H9 (cell line): ENCODE results near the gene RSBN1L. TPM values are rescaled to one million over a fixed set of nuclear protein-coding genes. Genes with fewer than 3 reads are reported as not detected.
A peak's percentile ranks its signal among the peaks of the same experiment; 100 is the strongest.

Experiments used
- DNase-seq: peaks from one replicate; pipeline ENCODE4 v3.0.0-alpha.2; 2017
- H2AFZ ChIP-seq: one replicate; pipeline ENCODE4 v1.6.1; 2013; ENCODE audit warnings: mild to moderate bottlenecking, low read length, control low read depth, moderate library complexity
- H2AK5ac ChIP-seq: 2 replicates; pipeline ENCODE4 v1.6.1; 2013; ENCODE audit warnings: low read length, control low read depth, mixed read lengths; ENCODE audit not compliant: insufficient read length
- H2BK120ac ChIP-seq: one replicate; pipeline ENCODE4 v1.6.1; 2013; ENCODE audit warnings: low read depth, mild to moderate bottlenecking, low read length, control low read depth, inconsistent platforms; ENCODE audit not compliant: poor library complexity, severe bottlenecking
- H2BK12ac ChIP-seq: 2 replicates; pipeline ENCODE4 v1.6.1; 2013; ENCODE audit warnings: low read length, control low read depth, mixed read lengths, low read depth; ENCODE audit not compliant: insufficient read length
- H2BK15ac ChIP-seq: 2 replicates; pipeline ENCODE4 v1.6.1; 2013; ENCODE audit warnings: low read depth, low read length, control low read depth
- H2BK20ac ChIP-seq: one replicate; pipeline ENCODE4 v1.6.1; 2013; ENCODE audit warnings: low read depth, mild to moderate bottlenecking, low read length, control low read depth, inconsistent platforms; ENCODE audit not compliant: poor library complexity, severe bottlenecking
- H2BK5ac ChIP-seq: 2 replicates; pipeline ENCODE4 v1.6.1; 2013; ENCODE audit warnings: low read length, control low read depth, mixed read lengths; ENCODE audit not compliant: insufficient read length
- H3K14ac ChIP-seq: 2 replicates; pipeline ENCODE4 v1.6.1; 2013; ENCODE audit warnings: low read length, control low read depth; ENCODE audit not compliant: insufficient read depth
- H3K18ac ChIP-seq: 2 replicates; pipeline ENCODE4 v1.6.1; 2013; ENCODE audit warnings: low read depth, mild to moderate bottlenecking, mixed read lengths, low read length, control low read depth; ENCODE audit not compliant: insufficient read length
- H3K23ac ChIP-seq: 2 replicates; pipeline ENCODE4 v1.6.1; 2013; ENCODE audit warnings: low read length, control low read depth, mixed read lengths, low read depth; ENCODE audit not compliant: insufficient read length
- H3K23me2 ChIP-seq: 2 replicates; pipeline ENCODE4 v1.6.1; 2013; ENCODE audit warnings: low read depth, mild to moderate bottlenecking, mixed read lengths, low read length, control low read depth; ENCODE audit not compliant: insufficient read length, poor library complexity, severe bottlenecking
- H3K27ac ChIP-seq: 2 replicates; pipeline ENCODE4 v1.5.1; 2013; ENCODE audit warnings: low read length, control low read depth, mixed read lengths, low read depth; ENCODE audit not compliant: insufficient read length
- H3K27me3 ChIP-seq: 2 replicates; pipeline ENCODE4 v1.6.1; 2013; ENCODE audit warnings: low read length, control low read depth, inconsistent platforms; ENCODE audit not compliant: insufficient read depth
- H3K4ac ChIP-seq: 2 replicates; pipeline ENCODE4 v1.6.1; 2013; ENCODE audit warnings: low read depth, mild to moderate bottlenecking, control low read depth, inconsistent platforms, low read length, moderate library complexity
- H3K4me1 ChIP-seq: 2 replicates; pipeline ENCODE4 v1.6.1; 2013; ENCODE audit warnings: low read length, control low read depth, inconsistent platforms; ENCODE audit not compliant: insufficient read depth
- H3K4me2 ChIP-seq: 2 replicates; pipeline ENCODE4 v1.6.1; 2013; ENCODE audit warnings: low read length, control low read depth, mixed read lengths; ENCODE audit not compliant: insufficient read length, insufficient read depth
- H3K56ac ChIP-seq: 2 replicates; pipeline ENCODE4 v1.6.1; 2013; ENCODE audit warnings: low read depth, mild to moderate bottlenecking, mixed read lengths, low read length, control low read depth; ENCODE audit not compliant: insufficient read length
- H3K79me1 ChIP-seq: 2 replicates; pipeline ENCODE4 v1.6.1; 2013; ENCODE audit warnings: low read depth, mild to moderate bottlenecking, moderate library complexity, low read length, control low read depth, inconsistent platforms; ENCODE audit not compliant: insufficient read depth, poor library complexity, severe bottlenecking
- H3K79me2 ChIP-seq: 2 replicates; pipeline ENCODE4 v1.6.1; 2013; ENCODE audit warnings: low read length, control low read depth, inconsistent platforms; ENCODE audit not compliant: insufficient read depth
- H3K9ac ChIP-seq: 2 replicates; pipeline ENCODE4 v1.6.1; 2013; ENCODE audit warnings: low read length, control low read depth, mixed read lengths; ENCODE audit not compliant: insufficient read length; ENCODE audit errors: extremely low read depth
- H3K9me3 ChIP-seq: one replicate; pipeline ENCODE4 v1.6.1; 2013; ENCODE audit warnings: low read depth, low read length, inconsistent platforms; ENCODE audit not compliant: control insufficient read depth
- H3T11ph ChIP-seq: one replicate; pipeline ENCODE4 v1.6.1; 2013; ENCODE audit warnings: mild to moderate bottlenecking, low read length, control low read depth, inconsistent platforms
- H4K20me1 ChIP-seq: one replicate; pipeline ENCODE4 v1.6.1; 2013; ENCODE audit not compliant: control insufficient read depth, insufficient read length, insufficient read depth
- H4K5ac ChIP-seq: 2 replicates; pipeline ENCODE4 v1.6.1; 2013; ENCODE audit warnings: low read depth, mild to moderate bottlenecking, mixed read lengths, low read length, control low read depth; ENCODE audit not compliant: insufficient read length
- H4K8ac ChIP-seq: replicated peaks from 2 replicates; pipeline ENCODE4 v1.6.1; 2013; ENCODE audit warnings: low read length, control low read depth, mixed read lengths, low read depth; ENCODE audit not compliant: insufficient read length
- H4K91ac ChIP-seq: 2 replicates; pipeline ENCODE4 v1.6.1; 2013; ENCODE audit warnings: low read depth, mild to moderate bottlenecking, moderate library complexity, mixed read lengths, low read length, control low read depth; ENCODE audit not compliant: insufficient read length
- H3K27ac Mint-ChIP-seq, 3 experiments: 2 replicates in 2 of 3; 3 replicates in 1 of 3; pipeline ENCODE4 v1.8.0; 2020 to 2021; ENCODE audit warnings: mixed read lengths in 3 of 3, mild to moderate bottlenecking in 1 of 3, moderate library complexity in 1 of 3
- H3K27me3 Mint-ChIP-seq: 2 replicates; pipeline ENCODE4 v1.8.0; 2021; ENCODE audit warnings: low read depth, mild to moderate bottlenecking, moderate library complexity, mixed read lengths
- H3K36me3 Mint-ChIP-seq, 3 experiments: 2 replicates in 2 of 3; 3 replicates in 1 of 3; pipeline ENCODE4 v1.8.0; 2020 to 2021; ENCODE audit warnings: low read depth in 3 of 3, mixed read lengths in 3 of 3; ENCODE audit not compliant: insufficient read depth in 1 of 3
- H3K4me1 Mint-ChIP-seq, 2 experiments: 2 replicates each; pipeline ENCODE4 v1.8.0; 2020; ENCODE audit warnings: mixed read lengths in 2 of 2
- H3K4me3 Mint-ChIP-seq, 2 experiments: 2 replicates in 1 of 2; 3 replicates in 1 of 2; pipeline ENCODE4 v1.8.0; 2020 to 2021; ENCODE audit warnings: mild to moderate bottlenecking in 2 of 2, mixed read lengths in 2 of 2, moderate library complexity in 1 of 2
- H3K9me3 Mint-ChIP-seq, 2 experiments: 2 replicates in 1 of 2; 3 replicates in 1 of 2; pipeline ENCODE4 v1.8.0; 2020; ENCODE audit warnings: mild to moderate bottlenecking in 2 of 2, mixed read lengths in 2 of 2, moderate library complexity in 1 of 2
- WGBS: extraction: QIAGEN DNeasy Blood & Tissue Kit; methylation state at CpG from one replicate; pipeline ENCODE4 v1.1.7; 2013; ENCODE audit warnings: missing lambda C conversion rate, low lambda C conversion rate, mixed read lengths; ENCODE audit not compliant: insufficient read length; ENCODE audit errors: extremely low coverage; 5-methylcytosine and 5-hydroxymethylcytosine counted together
- total RNA-seq: library from RNA; stranded (reverse); gene quantifications from 2 replicates; pipeline ENCODE4 v1.2.1, GENCODE V29; 2021
- TF ChIP-seq, protein P1 (sequence below): fragments of 200-600 bp; sonication (generic); conservative IDR thresholded peaks from 3 replicates; pipeline ENCODE4 v1.8.0; 2021; ENCODE audit warnings: antibody characterized with exemption, mild to moderate bottlenecking

RSBN1L gene
- total RNA-seq, 1 experiment from 2014 or later = 20.6 TPM

DNA sequence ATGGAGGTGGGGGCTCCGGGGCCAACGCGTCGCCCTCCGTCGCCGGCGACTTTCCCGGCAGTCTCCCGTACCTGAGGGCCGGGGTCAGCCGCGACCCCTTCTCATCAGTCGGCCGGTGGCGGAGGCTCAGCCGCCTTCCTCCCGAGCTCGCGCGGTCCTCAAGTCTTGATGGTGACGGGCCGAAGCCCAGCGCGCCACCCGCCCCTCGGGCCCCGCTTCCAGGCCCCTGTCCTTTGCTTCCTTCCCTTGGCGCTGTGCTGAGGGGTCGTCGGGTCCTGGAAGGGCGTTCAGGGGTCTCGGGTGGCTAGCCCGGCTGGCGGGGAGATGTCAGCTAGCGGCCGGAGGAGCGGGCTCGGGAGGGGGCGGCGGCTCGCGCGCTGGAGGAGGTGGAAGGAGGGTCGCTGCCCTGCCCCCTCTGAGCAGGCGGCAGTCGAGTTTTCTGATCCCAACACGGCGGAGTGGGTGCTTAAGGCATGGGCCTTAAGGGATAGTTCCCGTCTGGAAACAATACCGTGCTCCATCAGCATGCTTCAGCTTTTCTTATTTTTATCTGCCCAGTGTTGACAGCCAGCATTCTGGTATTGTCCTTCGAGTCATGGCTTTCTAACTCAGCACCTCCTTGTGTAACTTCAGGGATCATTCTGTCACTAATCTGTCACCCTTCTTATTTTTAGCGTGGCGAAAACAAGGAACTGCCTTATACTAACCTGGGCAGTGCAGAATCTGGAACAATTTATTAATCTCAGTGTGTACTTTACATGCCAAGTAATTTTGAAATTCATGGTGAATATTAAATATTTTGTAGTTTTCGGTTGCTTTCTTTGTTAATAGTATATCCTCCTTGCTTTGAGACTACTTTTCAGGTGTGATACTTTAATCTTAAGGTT is 103.1 kb downstream of the RSBN1L start:
- Mint-ChIP-seq H3K27ac (peak overlapping the region; percentile 28 to 98 (median 97); a peak in 5 of 7 replicates), H3K27me3 (no peaks in the 10 kb centered on the region), H3K4me1 (peaks cover 25 to 26% of the 10 kb centered on the region in 2 experiments), H3K36me3 (peaks cover 3 to 7% (median 5%) of the 10 kb centered on the region in 3 experiments; a peak in 5 of 7 replicates), H3K9me3 (no peaks in the 10 kb centered on the region), H3K4me3 (peak overlapping the region; percentile 93 to 95)
- no peak overlapping the region for H2BK20ac ChIP-seq
- H2AFZ ChIP-seq = no peak overlapping the region
- H3K4me2 ChIP-seq = peak overlapping the region; percentile 88
- peak overlapping the region; percentile 46 for H3K9ac ChIP-seq
- H4K5ac ChIP-seq = no peak overlapping the region
- no CpG with 5 or more reads among the region's 55 CpGs for WGBS
- H2BK12ac ChIP-seq = no peak overlapping the region
- no peak overlapping the region for H3T11ph ChIP-seq
- H3K4ac ChIP-seq = no peak overlapping the region
- no peak overlapping the region for H3K14ac ChIP-seq
- H2AK5ac ChIP-seq = no peak overlapping the region
- no peak overlapping the region for H3K23ac ChIP-seq
- no peaks in the 10 kb centered on the region for H3K4me1 ChIP-seq
- H4K8ac ChIP-seq = no peak overlapping the region
- H3K79me1 ChIP-seq = no peaks in the 10 kb centered on the region
- H2BK15ac ChIP-seq = no peak overlapping the region
- H3K9me3 ChIP-seq = no peaks in the 10 kb centered on the region
- TF ChIP-seq, protein P1, sequence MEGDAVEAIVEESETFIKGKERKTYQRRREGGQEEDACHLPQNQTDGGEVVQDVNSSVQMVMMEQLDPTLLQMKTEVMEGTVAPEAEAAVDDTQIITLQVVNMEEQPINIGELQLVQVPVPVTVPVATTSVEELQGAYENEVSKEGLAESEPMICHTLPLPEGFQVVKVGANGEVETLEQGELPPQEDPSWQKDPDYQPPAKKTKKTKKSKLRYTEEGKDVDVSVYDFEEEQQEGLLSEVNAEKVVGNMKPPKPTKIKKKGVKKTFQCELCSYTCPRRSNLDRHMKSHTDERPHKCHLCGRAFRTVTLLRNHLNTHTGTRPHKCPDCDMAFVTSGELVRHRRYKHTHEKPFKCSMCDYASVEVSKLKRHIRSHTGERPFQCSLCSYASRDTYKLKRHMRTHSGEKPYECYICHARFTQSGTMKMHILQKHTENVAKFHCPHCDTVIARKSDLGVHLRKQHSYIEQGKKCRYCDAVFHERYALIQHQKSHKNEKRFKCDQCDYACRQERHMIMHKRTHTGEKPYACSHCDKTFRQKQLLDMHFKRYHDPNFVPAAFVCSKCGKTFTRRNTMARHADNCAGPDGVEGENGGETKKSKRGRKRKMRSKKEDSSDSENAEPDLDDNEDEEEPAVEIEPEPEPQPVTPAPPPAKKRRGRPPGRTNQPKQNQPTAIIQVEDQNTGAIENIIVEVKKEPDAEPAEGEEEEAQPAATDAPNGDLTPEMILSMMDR = no peak; the same call in 2 of the 3 replicates
- H2BK5ac ChIP-seq = no peak overlapping the region
- H3K79me2 ChIP-seq = peaks cover 7% of the 10 kb centered on the region; the same call in 1 of the 2 replicates
- no peaks in the 10 kb centered on the region for H4K20me1 ChIP-seq
- H2BK120ac ChIP-seq = no peak overlapping the region
- no peak overlapping the region for H3K27ac ChIP-seq
- no peak overlapping the region for H4K91ac ChIP-seq
- peaks cover 5% of the 10 kb centered on the region for H3K23me2 ChIP-seq
- DNase-seq = peak; percentile 50
- H3K56ac ChIP-seq = no peak overlapping the region
- H3K27me3 ChIP-seq = no peaks in the 10 kb centered on the region
- no peak overlapping the region for H3K18ac ChIP-seq
